ENCODE data around the gene GSDMA.

DNA sequence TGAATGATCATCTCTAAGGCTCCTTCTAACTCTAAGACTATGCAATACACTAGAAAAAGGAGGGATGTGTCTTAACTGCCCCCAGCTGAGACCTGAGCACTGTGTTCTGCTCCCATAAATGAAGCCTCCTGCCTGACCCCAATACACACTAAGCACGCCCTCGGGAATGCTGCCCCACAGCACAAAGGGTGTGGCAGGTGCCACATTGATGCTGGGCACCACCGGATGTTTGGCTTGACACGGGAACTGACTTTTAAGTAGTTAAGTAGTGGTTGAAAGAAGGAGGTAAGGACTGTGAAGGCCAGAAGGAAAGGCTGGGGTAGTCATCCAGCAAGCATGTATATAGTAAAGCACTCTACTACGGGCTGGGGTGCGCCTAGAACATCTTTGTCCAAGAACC, 4.0 kb downstream of the GSDMA start:
- TF ChIP-seq CTCF (IDR thresholded peaks at IDR 0.05) (no peak), POLR2A (IDR thresholded peaks at IDR 0.05) (no peak)

Data from ovary (tissue), 3 donors.